ENCODE data around the gene TLE4.
"Not testable (repeated sequence)": the region's sequence is repeated elsewhere in the genome, so short reads cannot be mapped to it uniquely, and the experiment has no call there.

The TLE4 gene

DNA sequence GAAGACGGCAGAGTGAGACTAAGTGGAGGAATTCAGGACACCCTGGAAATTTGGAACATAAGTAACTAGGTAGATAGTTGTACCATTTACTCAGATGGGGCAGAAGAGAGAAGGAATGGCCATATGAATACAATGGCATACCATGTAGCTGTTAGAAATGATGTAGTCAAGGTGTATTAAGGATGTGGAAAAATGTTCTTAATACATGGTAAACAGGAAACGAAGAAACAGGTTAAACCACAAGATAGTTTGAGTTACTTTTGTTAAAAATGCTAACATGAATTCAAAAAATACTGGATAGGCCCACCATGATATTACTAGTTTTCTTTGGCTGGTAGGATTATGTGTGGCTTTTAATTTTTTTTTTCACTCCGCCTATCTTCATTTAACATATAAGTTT, 68.3 kb downstream of the TLE4 start:
- DNase-seq: not testable (repeated sequence)

DNA sequence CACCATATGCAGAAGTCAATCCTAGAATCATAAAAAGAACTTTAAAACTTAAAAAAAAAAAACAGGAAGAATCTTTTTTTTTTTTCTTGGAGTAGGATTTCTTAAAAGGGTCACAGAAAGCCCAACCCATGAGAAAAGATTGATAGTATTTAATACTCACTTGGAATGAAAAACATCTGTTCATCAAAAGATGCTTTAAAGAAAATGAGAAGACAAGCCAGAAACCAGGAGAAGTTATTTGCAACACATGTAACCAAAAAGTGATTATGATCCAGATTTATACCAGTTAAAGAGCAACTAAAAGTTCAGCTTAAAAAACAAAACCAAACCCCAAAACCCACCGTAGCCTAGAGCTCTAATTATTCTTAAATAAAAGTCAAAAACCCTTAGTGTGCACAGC, 69.3 kb downstream of the TLE4 start:
- DNase-seq: no peak

DNA sequence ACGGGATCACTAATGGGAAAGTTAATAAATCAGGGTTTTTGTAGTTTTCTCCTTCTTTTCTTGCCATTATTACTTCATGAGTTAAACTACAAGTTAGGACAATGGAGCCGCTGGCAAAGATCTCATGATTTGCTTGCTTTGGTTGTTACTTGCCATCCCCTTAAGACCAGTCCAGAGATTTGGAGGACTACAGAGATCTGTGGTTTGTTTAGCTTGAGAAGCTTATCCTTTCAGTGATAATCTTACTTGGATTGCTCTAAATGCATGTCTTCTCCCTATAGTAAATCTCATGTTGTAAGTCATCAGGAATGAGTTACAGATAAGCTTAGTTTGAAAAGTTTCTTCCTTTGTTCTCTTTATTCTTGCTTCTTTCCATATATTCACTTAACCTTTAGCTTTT, 70.9 kb downstream of the TLE4 start:
- no peak for DNase-seq

DNA sequence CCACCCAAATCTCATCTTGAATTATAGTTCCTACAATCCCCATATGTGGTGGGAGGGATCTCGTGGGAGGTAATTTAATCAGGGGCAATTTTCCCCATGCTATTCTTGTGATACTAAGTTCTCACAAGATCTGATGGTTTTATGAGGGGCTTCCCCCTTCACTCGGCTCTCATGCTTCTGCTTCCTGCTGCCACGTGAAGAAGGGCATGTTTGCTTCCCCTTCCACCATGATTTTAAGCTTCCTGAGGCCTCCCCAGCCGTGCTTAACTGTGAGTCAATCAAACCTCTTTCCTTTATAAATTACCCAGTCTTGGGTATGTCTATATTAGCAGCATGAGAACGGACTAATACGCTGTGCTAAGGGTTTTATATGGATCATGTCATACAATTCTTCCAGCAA, 72.3 kb downstream of the TLE4 start:
- DNase-seq: no peak

DNA sequence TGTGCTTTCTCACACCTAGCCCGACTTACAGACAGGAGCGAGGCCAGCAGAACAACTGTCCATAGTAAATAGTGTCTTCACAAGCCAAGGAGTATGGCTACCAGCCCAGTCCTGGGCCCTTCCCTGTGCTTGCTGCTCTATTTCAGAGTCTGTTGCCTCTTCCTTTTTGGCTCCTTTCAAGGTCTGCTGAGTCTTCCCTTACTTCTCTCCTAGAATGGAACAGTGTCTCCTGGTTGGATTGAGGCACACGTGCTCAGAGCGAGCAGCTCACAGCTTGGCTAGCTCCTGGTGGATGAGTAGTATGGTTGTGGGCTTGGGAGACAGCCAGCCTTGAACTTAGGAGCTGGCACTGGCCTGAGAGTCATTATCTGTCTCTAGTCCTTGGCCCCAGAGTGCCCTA, 72.8 kb downstream of the TLE4 start:
- no peak for DNase-seq

DNA sequence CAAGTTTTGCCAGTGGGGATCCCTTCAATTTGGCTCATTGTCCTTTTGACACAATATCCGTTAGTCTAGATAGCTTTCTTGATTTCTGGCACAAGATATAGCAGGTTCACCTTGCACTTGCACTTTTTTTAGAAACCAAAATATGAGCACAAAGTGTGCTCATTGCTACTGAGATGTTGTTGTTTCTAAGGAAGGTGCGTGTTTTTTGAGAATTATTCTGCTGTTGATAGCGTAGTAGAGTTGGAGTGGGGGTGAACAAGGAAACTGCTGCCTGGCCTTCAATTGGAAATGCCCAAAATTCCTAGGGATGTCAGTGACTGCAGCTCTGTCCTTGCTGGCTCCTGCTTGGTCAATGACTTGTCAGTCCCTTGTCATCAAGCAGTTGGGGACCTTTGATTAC, 73.3 kb downstream of the TLE4 start:
- no peak for DNase-seq

DNA sequence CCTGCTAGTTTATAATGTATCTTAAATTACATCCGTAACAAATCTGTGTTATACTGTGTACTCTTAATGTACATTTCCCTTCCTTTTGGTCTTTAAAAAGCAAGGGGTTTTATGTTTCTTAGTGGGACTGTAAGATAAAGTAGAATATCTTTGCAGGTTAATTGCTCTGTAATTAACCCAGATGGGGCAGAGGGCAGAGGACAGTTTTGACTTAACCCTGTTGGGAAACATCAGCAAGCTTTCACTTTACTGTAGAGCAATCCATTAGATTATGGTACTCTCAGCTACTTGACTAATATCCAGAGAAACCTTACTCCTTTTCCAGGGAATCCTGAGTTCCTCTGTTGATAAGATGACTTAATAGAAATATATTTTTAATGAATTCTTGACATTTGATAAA, 74.3 kb downstream of the TLE4 start:
- DNase-seq: no peak

DNA sequence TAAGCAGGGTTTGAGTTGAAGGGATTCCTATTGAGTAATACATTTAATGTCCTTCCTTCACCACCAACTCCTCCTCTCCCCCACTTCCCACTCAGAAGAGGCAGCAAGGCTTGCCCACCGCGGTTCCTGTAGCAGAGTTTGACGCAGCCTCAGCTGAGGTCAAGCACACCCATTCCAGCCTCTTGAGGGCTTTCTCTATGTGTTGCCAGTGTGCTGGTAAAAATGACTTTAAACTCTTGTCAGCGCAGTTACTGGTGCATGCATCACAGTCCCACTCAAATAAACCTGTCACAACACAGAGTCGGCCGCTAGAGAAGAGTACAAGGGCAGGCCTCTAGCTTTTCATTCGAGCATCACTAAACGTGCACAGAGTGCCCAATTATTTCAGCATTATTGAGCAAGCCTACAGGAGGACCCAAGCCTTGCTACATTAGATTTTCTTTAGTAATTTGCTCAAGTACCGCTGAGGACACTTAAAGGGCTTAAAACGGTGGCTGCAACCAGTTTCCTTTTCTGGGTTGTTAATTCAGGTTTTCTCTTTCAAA, 79.6 kb downstream of the TLE4 start:
- DNase-seq: no peak

DNA sequence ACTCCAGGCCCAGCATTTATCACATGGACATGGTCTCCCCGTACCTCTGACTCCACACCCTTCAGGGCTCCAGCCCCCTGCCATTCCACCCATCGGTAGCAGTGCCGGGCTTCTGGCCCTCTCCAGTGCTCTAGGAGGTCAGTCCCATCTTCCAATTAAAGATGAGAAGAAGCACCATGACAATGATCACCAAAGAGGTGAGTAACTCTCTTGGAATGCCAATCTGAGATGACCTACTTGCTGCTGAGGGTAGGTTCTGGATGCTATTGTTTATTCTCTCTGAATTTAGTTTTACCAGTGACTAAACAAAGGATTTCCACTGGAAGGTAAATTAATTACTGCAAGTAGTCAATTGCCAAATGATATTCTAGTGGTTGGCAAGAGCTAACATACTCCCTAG, 80.8 kb downstream of the TLE4 start:
- DNase-seq: no peak

DNA sequence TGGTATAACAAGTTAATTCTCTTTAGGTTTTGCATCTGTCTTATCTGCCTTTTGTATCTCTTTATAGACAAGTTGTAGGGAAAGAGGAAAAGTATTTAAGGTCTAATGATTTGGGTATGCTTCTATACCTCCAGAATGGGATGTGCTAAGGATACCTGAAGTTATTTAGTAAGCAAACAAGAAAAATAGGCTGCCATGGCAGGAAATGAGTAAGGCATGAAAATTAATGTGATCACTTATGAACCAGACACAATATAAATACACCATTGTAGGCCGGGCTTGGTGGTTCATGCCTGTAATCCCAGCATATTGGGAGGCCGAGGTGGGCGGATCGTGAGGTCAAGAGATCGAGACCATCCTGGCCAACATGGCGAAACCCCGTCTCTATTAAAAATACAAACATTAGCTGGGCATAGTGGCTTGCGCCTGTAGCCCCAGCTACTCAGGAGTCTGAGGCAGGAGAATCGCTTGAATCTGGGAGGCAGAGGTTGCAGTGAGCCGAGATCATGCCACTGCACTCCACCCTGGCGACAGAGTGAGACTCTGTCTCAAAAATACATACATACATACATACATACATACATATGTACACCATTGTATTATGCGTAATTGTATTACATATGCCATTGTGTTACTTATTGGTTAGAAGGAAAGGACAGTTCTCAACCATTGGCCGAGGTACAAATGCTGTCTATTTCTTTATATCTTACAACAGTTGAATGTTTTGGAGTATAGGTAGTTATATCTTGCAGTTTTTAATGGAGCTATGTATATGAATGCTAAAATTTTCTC, 83.0 kb downstream of the TLE4 start:
- not testable (repeated sequence) for DNase-seq

DNA sequence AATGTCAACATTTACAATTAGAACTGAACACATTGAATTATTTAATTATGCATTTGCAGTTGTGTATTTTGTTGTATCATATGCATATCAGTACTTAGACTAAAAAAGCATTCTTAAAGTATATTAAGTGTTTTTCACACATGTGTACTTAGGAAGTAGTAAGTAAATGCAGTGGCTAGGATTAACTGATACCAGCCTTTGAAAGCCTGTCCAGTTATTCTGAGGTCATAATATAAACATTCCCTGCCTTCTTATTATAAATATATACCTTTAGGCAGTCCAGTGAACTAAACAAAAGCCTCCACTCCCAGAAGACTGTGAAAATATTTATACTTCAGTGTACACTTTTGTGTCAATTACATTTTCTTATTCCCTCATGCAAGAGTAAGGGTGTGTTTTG, 83.8 kb downstream of the TLE4 start:
- no peak for DNase-seq

DNA sequence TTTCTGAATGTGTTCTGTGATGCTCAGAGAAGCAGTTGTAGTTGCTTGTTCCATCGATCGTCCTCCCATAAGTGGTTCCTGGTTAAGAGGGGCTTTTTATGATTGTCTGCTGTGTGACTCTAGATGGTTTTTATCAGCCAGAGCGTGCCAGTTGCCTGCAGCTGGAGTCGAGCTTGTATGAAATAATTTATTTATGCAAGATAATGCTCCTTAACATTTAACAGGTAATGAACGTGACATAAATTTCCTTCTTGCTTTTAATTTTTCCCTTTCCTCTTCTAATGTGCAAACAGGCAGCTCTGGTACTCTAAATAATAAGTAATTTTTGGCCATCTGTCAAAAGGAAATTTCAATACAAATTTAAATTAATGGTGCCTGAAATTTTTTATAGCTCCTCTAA, 84.4 kb downstream of the TLE4 start:
- no peak for DNase-seq

DNA sequence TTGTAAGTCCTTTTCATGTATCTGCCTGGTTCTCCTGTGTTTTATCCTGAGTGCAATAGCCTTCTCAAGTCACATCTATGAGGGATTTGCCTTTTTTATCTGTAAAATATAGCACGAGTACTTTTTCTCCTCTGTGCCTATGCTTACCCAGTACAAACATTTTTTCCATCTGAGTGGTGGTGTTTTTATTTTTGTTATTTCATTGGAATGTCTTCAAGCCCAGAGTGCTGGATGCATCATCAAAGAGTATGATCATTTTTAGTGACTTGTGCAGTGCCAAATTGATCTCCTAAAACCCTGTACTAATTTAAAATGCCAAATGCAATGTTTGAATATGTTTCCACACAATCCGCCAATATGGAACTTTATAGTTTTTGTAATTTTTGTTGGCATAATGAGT, 86.1 kb downstream of the TLE4 start:
- DNase-seq: no peak

DNA sequence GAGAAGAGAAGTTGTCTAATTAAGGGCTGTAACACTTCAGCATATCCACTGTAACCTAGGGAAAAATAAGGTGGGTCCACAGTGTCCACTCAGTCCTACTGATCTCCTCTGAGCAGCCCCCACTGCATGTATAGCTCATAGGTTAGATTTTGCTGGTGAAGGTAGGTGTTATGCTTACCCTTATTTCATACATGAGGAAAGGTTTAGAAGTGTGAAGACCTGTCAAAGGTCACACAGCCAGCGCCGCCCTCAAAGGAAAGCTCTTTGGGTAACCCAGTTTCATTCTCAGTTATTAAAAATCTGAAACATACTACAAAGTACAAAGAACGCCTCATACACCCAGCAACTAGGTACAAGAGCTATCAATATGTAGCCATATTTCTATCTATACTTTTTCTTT, 87.2 kb downstream of the TLE4 start:
- no peak for DNase-seq

DNA sequence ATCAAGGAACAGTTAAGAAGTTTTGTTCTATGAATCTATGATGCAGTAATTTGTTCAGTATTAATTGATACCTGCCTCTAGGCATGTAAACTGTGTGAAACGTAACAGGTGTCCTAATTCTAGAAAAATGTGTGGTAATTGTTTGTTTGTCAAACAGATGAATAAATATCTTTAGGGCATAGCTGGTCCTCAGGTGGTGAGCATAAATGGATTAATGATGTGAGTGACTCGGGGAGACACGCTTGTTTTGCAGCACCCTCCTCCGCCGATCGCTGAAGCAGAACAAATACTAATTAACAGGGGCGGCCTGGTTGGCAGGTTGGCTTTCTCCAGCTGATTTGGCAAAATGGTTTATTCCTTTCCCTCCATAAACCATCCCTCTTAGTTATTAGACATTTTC, 88.8 kb downstream of the TLE4 start:
- DNase-seq: no peak

DNA sequence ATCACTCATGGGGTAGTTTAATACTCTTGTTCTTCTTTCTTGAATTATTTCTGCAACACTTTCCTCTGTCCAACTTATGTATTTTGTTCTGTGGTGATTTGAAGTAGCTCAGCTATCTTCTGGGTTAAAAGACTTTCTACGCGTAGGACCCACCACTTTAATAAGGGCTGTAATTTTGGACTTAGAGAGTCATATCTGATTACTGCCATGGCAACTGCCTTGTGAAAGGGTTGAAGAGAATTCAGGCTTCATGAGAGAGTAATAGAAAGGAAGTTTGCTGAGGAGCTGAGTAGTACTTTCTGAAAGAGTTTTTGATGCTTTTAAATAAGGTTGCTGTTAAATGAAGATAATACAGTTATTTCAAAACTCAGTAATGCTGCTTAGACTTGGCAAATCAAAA, 89.5 kb downstream of the TLE4 start:
- no peak for DNase-seq

DNA sequence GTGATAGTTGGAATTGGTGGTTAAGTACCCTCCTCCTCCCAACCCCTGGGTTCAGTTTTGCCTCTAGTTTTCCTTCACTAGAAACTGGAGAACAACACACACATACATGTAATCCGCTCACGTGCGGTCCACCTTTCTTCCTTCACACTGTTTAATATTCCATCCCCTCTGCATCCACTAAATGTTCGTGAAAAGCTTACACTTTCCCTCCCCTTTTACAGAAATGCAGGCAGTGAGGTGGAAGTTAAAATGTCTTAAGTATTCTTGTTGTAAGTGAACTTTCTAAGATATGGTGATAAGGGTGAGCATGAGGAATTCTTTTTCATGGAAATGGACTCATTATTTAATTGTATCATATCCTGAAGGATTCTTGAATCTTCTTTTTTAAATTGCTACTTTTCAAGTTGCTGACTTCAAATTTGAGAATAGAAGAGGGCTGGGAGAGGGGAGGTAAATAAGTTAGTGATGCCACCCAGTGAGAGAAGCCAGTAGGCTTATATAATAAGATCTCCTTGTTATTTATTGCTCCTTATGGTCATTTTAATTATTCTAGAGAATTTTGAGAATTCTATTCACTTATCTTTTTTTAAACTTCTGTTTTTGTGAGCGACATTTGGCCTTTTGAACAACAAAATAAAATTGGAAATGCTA, 90.2 kb downstream of the TLE4 start:
- no peak for DNase-seq

DNA sequence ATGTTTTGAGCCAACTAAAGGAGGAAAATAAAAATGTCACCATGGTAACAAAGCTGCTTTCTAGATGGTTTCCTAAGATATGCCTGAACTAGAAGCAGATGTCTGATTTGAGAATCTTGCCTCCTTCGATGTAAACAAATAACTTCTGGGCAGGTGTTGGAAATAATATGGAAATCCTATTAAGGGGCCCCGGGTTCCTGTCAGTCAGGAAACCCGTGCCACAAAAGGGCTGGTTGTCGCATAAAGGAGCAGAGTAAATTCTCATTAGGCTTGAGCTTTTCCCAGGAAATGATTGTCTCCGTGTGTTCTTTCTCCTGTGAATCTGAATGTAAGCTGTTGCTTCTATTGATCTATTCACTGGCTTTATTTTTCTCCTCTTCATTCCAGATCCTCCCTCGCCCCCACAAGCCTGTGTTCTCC, 90.8 kb downstream of the TLE4 start:
- DNase-seq: no peak

DNA sequence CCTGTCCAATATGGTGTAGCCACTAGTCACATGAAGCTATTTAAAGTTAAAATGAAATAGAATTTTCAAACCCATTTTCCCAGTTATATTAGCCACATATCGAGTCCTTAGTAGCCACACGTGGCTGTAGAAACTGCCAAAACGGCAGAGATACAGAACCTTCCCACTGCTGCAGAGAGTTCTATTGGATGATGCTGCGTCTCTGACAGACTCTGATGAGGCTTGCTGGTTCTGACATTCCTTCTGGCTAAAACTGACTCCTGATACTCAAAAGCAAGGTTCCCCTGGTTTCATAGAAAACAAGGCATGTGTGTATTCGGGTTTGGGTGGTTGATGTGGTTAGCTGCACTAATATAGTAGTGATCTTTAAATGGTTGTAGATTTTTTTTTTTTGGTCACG, 91.5 kb downstream of the TLE4 start:
- DNase-seq: no peak

DNA sequence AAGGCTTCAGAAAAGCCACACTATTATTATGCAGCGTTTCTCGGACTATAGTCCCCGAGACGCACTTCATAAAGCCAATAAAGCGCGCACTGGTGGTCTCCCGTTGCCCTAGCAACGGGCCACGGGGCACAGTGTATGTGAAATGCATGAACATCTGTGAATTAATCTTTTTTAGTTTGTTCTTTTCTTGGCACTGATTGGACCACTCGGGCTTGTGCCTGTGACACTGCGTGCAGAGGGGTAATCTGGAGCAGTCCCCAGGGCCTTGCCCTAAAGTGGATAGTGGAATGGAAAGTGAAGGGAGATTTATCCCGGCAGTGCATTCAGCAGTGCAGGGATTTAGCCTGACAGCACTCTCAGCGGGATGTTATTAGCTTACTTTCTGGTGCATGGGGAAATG, 92.1 kb downstream of the TLE4 start:
- DNase-seq: no peak

DNA sequence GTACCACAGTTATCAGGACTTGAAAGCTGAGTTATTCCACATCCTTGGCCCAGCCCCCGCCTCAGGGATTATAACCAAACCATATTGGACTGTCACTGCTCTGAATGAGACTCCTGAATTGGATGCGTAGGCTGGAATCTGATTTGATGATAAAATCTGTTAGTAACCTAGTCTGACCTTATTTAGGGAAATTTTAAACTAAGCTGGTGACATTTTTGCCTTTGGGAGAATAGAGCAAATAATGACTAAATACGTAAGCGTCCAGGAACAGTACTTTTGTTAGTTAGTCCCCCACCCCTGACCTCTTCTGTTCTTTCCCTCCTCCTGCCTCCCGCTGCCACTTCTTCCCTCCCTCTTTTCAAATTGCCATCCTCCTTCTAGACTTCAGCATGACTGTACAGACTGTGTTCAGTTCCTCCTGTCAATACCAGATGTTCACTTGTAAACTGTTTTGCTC, 92.6 kb downstream of the TLE4 start:
- no peak for DNase-seq

DNA sequence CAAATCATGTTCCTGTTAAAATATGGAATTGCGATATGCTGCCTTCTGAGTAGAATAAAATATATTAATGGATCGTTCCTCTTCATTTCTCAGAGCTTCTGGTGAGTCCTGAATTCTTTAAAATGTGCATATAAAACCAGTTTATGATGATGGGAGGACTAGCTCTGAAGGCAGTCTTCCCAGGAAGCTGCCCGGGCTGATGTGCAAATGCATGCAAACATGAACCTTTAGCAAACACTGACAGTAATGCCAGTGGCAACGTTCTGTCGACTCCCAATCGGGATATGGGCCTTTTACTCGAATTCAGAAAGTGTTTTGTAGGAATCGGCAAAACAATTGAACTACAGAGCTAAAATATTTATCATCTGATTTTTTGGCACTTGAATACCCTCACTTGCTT, 93.6 kb downstream of the TLE4 start:
- no peak for DNase-seq

DNA sequence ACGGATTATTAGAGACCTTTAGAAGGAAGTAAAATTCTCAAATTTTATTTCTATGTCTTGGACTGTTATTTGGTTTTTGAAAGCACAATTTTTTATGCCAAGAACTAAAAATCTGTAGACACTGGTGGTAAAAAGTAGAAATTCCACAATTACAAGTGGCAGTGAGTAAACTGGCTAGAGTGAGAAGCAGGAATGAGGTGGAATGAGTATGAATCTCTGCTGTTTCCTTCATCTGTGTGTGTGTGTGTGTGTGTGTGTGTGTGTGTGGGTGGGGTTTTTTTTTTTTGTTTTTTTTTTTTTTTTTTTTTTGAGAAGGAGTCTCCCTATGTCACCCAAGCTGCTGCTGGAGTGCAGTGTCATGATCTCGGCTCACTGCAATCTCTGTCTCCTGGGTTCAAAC, 94.2 kb downstream of the TLE4 start:
- no peak for DNase-seq

DNA sequence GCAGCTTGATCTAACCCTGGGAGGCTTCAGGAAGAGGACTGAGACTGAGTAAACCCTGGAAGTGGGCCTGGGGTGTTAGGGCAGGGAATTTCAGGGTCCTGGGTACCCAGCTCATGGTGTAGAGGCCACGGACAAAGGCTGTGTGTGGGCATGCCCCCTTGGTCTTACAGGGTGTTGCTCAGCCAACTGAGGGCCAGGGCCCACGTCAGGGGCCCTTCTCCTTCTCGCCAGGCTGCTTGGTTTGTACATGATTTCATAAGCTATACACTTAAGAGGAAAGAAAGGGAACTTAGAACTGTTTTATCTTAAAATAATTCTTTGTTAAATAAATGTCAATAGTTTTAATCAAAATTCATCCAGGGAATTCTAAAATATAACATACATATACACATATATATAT, 95.4 kb downstream of the TLE4 start:
- DNase-seq: no peak

Measured in activated CD4-positive, alpha-beta T cell treated with anti-CD3 and anti-CD28 coated beads, Interleukin-2, amount 50 U/mL, for 4 hours (primary cell).